ENCODE measurements around the gene ZBED5. TPM values are rescaled to one million over a fixed set of nuclear protein-coding genes. Genes with fewer than 3 reads are reported as not detected.

The ZBED5 gene
- 22.5 and 31.1 TPM in 2 replicates for total RNA-seq

DNA sequence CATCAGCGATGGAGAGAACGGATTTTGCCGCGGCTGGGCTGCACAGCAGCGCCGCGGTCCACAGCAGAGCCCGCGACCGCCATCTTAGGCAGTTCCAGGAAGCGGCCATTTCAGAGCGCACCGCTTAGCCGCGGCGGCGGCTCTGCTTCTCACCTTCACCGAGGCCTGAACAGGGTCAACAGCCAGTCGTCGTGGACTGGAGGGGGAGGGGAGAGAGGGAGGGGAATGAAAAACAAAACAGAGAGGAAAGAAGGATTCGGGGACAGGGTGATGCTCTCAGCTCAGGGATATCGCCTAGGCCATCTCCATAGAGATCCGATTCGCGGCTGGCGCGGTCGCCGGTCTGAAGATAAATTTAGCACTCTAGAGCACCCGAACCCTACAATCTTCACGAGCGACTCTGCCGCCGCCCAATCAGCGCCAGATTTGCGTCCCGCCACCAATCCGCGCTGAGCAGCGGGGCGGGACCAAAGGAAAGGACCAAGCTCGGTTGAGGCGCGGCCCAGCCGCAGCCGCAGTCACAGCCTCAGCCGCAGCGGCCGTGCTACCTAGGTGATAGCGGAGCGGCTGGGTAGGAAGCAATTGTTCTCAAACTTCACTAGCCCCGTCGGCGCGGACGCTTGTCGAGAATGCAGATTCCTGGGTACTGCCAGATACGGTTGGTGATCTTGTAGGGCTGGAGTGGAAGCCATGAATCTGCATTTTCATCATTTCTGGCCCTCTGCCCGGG, at the start of gene ZBED5:
Gene ZBED5 (minus strand): TSS at position 345 of the 730 bp plus-strand sequence. CDS start 3,108 bp downstream, outside the sequence.
- peak within 1 kb of the TSS; percentile 80 for H3K4me3 ChIP-seq (ENCODE audit: low read depth, low read length)
- peak; percentile 98 for DNase-seq (ENCODE audit: low read depth)
- TF ChIP-seq, protein P1, sequence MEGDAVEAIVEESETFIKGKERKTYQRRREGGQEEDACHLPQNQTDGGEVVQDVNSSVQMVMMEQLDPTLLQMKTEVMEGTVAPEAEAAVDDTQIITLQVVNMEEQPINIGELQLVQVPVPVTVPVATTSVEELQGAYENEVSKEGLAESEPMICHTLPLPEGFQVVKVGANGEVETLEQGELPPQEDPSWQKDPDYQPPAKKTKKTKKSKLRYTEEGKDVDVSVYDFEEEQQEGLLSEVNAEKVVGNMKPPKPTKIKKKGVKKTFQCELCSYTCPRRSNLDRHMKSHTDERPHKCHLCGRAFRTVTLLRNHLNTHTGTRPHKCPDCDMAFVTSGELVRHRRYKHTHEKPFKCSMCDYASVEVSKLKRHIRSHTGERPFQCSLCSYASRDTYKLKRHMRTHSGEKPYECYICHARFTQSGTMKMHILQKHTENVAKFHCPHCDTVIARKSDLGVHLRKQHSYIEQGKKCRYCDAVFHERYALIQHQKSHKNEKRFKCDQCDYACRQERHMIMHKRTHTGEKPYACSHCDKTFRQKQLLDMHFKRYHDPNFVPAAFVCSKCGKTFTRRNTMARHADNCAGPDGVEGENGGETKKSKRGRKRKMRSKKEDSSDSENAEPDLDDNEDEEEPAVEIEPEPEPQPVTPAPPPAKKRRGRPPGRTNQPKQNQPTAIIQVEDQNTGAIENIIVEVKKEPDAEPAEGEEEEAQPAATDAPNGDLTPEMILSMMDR (IDR thresholded peaks at IDR 0.05; ENCODE audit: insufficient read depth, low read depth, low read length) = peak; percentile 9

DNA sequence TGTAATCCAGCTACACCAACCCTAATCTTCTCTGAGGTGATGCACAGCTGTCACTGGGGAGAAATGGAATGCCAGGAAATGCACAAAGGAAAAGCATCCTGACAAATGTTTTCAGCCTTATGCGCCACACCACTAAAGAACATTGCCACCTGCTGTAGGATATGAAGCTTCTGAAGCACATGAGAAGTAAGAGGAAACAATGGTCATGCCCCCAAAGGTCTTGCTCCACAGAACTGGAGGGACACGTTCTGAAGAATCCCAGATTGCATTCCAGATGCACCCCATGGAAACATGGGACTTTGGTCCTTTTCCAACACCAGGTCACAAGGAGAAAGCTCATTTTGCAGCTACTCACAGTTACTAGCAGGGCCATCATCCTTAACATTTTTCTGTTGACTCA, 48.7 kb upstream of the ZBED5 start:
- peak; percentile 44 for DNase-seq (ENCODE audit: low read depth)
- TF ChIP-seq, protein P1 (IDR thresholded peaks at IDR 0.05; ENCODE audit: insufficient read depth, low read depth, low read length) = peak; percentile 15
- no peak overlapping the region for H3K4me3 ChIP-seq (ENCODE audit: low read depth, low read length)

DNA sequence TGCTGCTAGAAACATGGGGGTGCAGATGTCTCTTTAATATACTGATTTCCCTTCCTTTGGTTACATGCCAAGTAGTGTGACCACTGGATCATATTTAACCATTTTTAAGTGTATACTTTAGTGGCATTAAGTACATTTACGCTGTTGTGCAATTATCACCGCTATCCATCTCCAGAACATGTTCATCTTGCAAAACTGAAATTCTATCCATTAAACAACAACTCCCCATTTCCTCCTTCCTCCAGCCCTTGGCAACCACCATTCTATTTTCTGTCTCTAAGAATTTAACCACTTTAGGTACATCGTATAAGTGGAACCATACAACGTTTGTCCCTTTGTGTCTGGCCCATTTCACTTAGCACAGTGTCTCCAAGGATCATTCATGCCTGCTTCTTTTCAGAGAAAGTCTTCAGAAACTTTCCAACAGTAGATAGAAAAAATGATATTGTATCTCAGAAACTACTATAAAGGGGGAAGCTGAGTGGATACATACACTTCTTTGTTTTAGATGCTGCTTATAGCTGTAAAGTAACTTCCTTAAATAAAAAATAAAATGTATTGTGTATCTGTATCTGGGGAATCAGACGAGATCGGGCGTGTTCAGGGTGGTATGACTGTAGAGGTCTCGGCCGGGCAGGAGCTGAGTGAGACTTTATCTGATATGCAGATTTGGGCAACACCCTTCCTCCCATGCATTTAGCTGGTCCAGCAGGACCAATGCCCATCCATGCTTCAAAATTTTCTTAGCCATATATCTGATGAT, 44.6 kb upstream of the ZBED5 start:
- no peak overlapping the region for H3K4me3 ChIP-seq (ENCODE audit: low read depth, low read length)
- TF ChIP-seq, protein P1 (IDR thresholded peaks at IDR 0.05; ENCODE audit: insufficient read depth, low read depth, low read length) = no peak
- DNase-seq (ENCODE audit: low read depth) = peak; percentile 52

DNA sequence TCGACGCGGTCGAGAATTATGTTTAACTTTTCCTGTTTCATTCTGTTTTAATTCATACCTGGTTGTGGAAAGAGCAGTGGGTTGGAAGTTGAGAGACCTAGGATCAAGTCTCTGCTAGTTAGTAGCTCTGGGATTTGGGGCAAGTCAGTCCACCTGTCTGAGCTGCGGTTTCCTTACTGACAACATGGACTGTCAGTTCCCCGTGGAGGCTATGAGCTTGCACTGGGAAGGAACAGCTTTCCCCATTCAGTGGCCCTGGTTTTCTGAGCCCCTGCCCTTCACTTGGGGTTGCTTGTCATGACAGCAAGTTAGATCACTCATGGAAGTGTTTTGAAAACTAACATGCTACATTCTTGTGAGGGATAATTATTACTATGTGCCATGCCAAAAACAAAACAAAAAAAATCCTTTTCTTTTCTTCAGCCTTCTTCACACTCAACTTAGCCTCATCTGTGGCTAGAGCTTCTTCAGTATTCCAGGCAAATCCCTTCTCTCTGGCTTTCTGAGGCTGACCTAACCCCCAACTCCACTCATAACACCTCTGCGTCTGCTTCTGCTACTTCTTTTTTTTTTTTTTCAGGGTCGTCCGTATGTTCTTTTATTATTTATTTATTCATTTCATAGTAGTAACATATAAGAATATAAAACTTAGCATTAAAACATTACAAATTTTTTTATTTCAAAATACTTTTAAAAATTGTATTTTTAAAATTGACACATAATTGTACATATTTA, 43.0 kb upstream of the ZBED5 start:
- H3K4me3 ChIP-seq (ENCODE audit: low read depth, low read length) = no peak overlapping the region
- no peak for DNase-seq (ENCODE audit: low read depth)
- TF ChIP-seq, protein P1 (IDR thresholded peaks at IDR 0.05; ENCODE audit: insufficient read depth, low read depth, low read length) = no peak

DNA sequence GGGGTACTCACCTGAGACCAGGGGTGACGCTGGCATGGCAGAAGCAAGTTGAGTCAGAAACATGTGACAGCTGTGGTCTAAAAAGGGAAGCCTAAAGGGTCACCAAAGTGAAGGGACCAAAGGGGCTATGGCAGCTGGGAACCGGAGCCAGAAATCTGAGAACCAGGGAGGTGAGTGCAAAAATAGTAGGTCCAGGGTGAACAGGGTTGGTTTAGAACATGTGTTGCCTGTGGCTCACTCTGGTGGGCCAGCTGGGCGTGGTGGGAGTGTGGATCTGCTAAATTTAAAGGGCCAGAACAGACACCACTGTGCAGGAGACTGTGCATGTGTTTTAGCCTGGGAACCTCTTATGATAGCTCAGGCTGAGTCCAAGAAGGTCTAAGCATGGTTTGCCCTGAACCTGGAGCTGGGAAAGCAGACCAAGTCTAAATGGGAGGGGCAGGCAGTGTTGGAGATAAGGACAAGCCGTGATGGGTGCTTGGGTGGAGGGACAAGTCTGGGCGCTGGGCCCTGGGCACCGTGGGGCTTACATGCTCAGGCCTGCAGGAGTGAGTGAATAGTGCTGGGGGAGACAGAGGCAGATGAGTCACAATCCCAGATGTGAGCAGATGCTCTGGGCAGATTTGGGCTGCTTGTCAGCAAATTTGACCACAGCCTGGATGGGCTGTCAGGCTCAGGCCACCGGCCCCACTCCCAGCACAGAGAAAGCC, 41.4 kb upstream of the ZBED5 start:
- H3K4me3 ChIP-seq (ENCODE audit: low read depth, low read length) = peak overlapping the region; percentile 41
- TF ChIP-seq, protein P1 (IDR thresholded peaks at IDR 0.05; ENCODE audit: insufficient read depth, low read depth, low read length) = peak; percentile 6
- no peak for DNase-seq (ENCODE audit: low read depth)

DNA sequence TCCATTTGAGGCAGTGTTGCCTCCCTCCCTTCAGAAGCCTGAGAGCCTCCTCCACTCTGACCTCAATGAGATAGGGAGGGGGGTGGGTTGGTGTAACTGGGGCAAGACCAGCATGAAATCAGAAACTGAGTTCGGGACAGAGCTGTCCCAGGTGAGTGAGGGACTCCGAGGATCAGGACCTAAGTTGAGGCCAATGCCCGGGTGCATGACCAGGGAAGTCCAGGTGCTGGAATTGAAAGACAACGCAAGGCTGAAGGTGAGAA, 40.8 kb upstream of the ZBED5 start:
- DNase-seq (ENCODE audit: low read depth) = no peak
- TF ChIP-seq, protein P1 (IDR thresholded peaks at IDR 0.05; ENCODE audit: insufficient read depth, low read depth, low read length) = no peak
- peak overlapping the region; percentile 41 for H3K4me3 ChIP-seq (ENCODE audit: low read depth, low read length)

Data from fibroblast of villous mesenchyme (primary cell).